Endodermal cell (in vitro differentiated cells): ENCODE measurements around the gene DPP6. TPM values are rescaled to one million over a fixed set of nuclear protein-coding genes. Genes with fewer than 3 reads are reported as not detected.

ENCODE experiments used
- DNase-seq: peaks from one replicate; pipeline ENCODE4 v3.0.0-alpha.2; 2017
- H3K27ac ChIP-seq: 2 replicates; pipeline ENCODE4 v1.5.1; 2013; ENCODE audit warnings: mild to moderate bottlenecking, low read depth, low read length, moderate library complexity
- H3K27me3 ChIP-seq: 2 replicates; pipeline ENCODE4 v1.6.1; 2013; ENCODE audit warnings: mild to moderate bottlenecking, low read length, moderate library complexity; ENCODE audit not compliant: insufficient read depth, control insufficient read depth, poor library complexity, severe bottlenecking
- H3K36me3 ChIP-seq: 2 replicates; pipeline ENCODE4 v1.7.0; 2013; ENCODE audit warnings: mild to moderate bottlenecking, low read length, moderate library complexity; ENCODE audit not compliant: control insufficient read depth, insufficient read depth
- H3K4me1 ChIP-seq: one replicate; pipeline ENCODE4 v1.7.0; 2013; ENCODE audit warnings: low read length; ENCODE audit not compliant: control insufficient read depth, insufficient read depth
- H3K4me3 ChIP-seq: 2 replicates; pipeline ENCODE4 v1.5.1; 2013; ENCODE audit warnings: mild to moderate bottlenecking, low read length, moderate library complexity
- H3K9ac ChIP-seq: 2 replicates; pipeline ENCODE4 v1.6.1; 2013; ENCODE audit warnings: mild to moderate bottlenecking, low read length, moderate library complexity; ENCODE audit not compliant: poor library complexity, severe bottlenecking; ENCODE audit errors: extremely low read depth
- H3K9me3 ChIP-seq: 2 replicates; pipeline ENCODE4 v1.6.1; 2013; ENCODE audit warnings: mild to moderate bottlenecking, low read length, moderate library complexity; ENCODE audit not compliant: control insufficient read depth
- H3K27ac Mint-ChIP-seq: 2 replicates; pipeline ENCODE4 v1.8.0; 2020; ENCODE audit warnings: mixed read lengths
- H3K27me3 Mint-ChIP-seq: 2 replicates; pipeline ENCODE4 v1.8.0; 2021; ENCODE audit warnings: mild to moderate bottlenecking, mixed read lengths; ENCODE audit not compliant: insufficient read depth
- H3K36me3 Mint-ChIP-seq: 2 replicates; pipeline ENCODE4 v1.8.0; 2020; ENCODE audit warnings: low read depth, mixed read lengths
- H3K4me1 Mint-ChIP-seq: 2 replicates; pipeline ENCODE4 v1.8.0; 2020; ENCODE audit warnings: mixed read lengths
- H3K4me3 Mint-ChIP-seq: 2 replicates; pipeline ENCODE4 v1.8.0; 2020; ENCODE audit warnings: mild to moderate bottlenecking, moderate library complexity, mixed read lengths
- H3K9me3 Mint-ChIP-seq: 2 replicates; pipeline ENCODE4 v1.8.0; 2020; ENCODE audit warnings: mild to moderate bottlenecking, mixed read lengths
- CTCF ChIP-seq: fragments of 200-600 bp; sonication (generic); conservative IDR thresholded peaks from 2 replicates; pipeline ENCODE4 v1.5.0; 2021; ENCODE audit warnings: antibody characterized with exemption, mild to moderate bottlenecking
- WGBS, 2 experiments: methylation state at CpG; one replicate each; pipeline versions ENCODE4 v1.1.5 to v1.1.7; 2013; ENCODE audit warnings: missing lambda C conversion rate in 2 of 2, mixed read lengths in 1 of 2; ENCODE audit not compliant: insufficient coverage in 1 of 2, insufficient read length in 1 of 2; 5-methylcytosine and 5-hydroxymethylcytosine counted together
- total RNA-seq, 2 donors: library from RNA; stranded (reverse); fragmentation: NEBNext Ultra II Directional in 1 of 2; extraction: Animal tissue kit (Norgen Biotek cat#: 25700) in 1 of 2; gene quantifications; 2 replicates in 1 of 2; 3 replicates in 1 of 2; pipeline ENCODE4 v1.2.1, GENCODE V29; 2021

Gene DPP6
- total RNA-seq, 2 donors from 2014 or later = 1.7 to 3.0 TPM

- Histone ChIP-seq H3K27ac (no peak overlapping the region), H3K27me3 (no peaks in the 10 kb centered on the region), H3K9me3 (no peaks in the 10 kb centered on the region), H3K4me3 (no peak overlapping the region), H3K4me1 (no peaks in the 10 kb centered on the region), H3K36me3 (no peaks in the 10 kb centered on the region), H3K9ac (no peak overlapping the region)
- Mint-ChIP-seq H3K27me3 (no peaks in the 10 kb centered on the region), H3K9me3 (no peaks in the 10 kb centered on the region), H3K36me3 (no peaks in the 10 kb centered on the region), H3K4me1 (no peaks in the 10 kb centered on the region), H3K4me3 (no peak overlapping the region), H3K27ac (no peak overlapping the region)
- DNase-seq = no peak
- 88 to 92% methylated on average over 7 to 9 of the region's 9 CpGs for WGBS, 2 experiments
- TF ChIP-seq CTCF = no peak
Observed at GRCh38 chr7:154324196-154324595, 272.0 kb downstream of the DPP6 start.

- Mint-ChIP-seq H3K27ac (no peak overlapping the region), H3K36me3 (no peaks in the 10 kb centered on the region), H3K4me3 (no peak overlapping the region), H3K4me1 (no peaks in the 10 kb centered on the region), H3K27me3 (no peaks in the 10 kb centered on the region), H3K9me3 (no peaks in the 10 kb centered on the region)
- H3K36me3 ChIP-seq = no peaks in the 10 kb centered on the region
- H3K9ac ChIP-seq = no peak overlapping the region
- no peak for TF ChIP-seq CTCF
- H3K4me3 ChIP-seq = no peak overlapping the region
- H3K27me3 ChIP-seq = no peaks in the 10 kb centered on the region
- no peak for DNase-seq
- H3K4me1 ChIP-seq = no peaks in the 10 kb centered on the region
- H3K27ac ChIP-seq = no peak overlapping the region
- H3K9me3 ChIP-seq = no peaks in the 10 kb centered on the region
- 98 to 100% methylated on average over 1 to 2 of the region's 3 CpGs for WGBS, 2 experiments
Observed at GRCh38 chr7:154326421-154326820, 274.2 kb downstream of the DPP6 start.

- no peaks in the 10 kb centered on the region for H3K36me3 ChIP-seq
- Mint-ChIP-seq H3K4me1 (no peaks in the 10 kb centered on the region), H3K27ac (no peak overlapping the region), H3K36me3 (no peaks in the 10 kb centered on the region), H3K4me3 (no peak overlapping the region), H3K9me3 (no peaks in the 10 kb centered on the region), H3K27me3 (no peaks in the 10 kb centered on the region)
- TF ChIP-seq CTCF = no peak
- no peak overlapping the region for H3K27ac ChIP-seq
- no peaks in the 10 kb centered on the region for H3K27me3 ChIP-seq
- WGBS, 2 experiments = 95% methylated on average over 12 of the region's 12 CpGs
- no peak for DNase-seq
- H3K4me3 ChIP-seq = no peak overlapping the region
- no peaks in the 10 kb centered on the region for H3K9me3 ChIP-seq
- H3K4me1 ChIP-seq = no peaks in the 10 kb centered on the region
- H3K9ac ChIP-seq = no peak overlapping the region
Observed at GRCh38 chr7:154330318-154330717, 278.1 kb downstream of the DPP6 start.
